Suprapubic skin (tissue), 3 donors: ENCODE data around the gene NDUFV1.

Source experiments
- CTCF ChIP-seq, 2 donors: fragments of 200-600 bp in 1 of 2; fragments of 450-650 bp in 1 of 2; sonication (generic) in 1 of 2; IDR thresholded peaks; one replicate each; pipeline ENCODE4 v1.5.1; 2016 to 2019; ENCODE audit warnings: antibody characterized with exemption in 2 of 2, mild to moderate bottlenecking in 1 of 2, moderate library complexity in 1 of 2
- POLR2AphosphoS5 ChIP-seq, 3 donors: sonication (generic); formaldehyde crosslinking; IDR thresholded peaks; one replicate each; pipeline ENCODE4 v1.6.1; 2017; ENCODE audit warnings: antibody characterized with exemption in 3 of 3

GRCh38 chr11:67596753-67597300 is 9.9 kb upstream of the NDUFV1 start:
- TF ChIP-seq CTCF (IDR thresholded peaks at IDR 0.05), result no peak
- no peak for TF ChIP-seq POLR2AphosphoS5 (IDR thresholded peaks at IDR 0.05)
